Muscle of arm (tissue), 12 donors: ENCODE measurements around the gene RPL13A. TPM values are rescaled to one million over a fixed set of nuclear protein-coding genes. Genes with fewer than 3 reads are reported as not detected.

Experiments
- DNase-seq: peaks from one replicate; pipeline ENCODE4 v3.0.0-alpha.2; 2013
- polyA plus RNA-seq, 12 donors: library from polyadenylated mRNA; unstranded; fragments of 120-200 nt; gene quantifications; one replicate each; pipeline ENCODE4 v1.2.1, GENCODE V29; 2013; ENCODE audit not compliant: insufficient read length in 12 of 12

The RPL13A gene
- polyA plus RNA-seq, 12 donors = 824 to 4,594 (median 3,921) TPM

- no peak for DNase-seq
Observed at GRCh38 chr19:49538643-49539042, 51.2 kb downstream of the RPL13A start.

GRCh38 chr19:49539192-49539952 lies 52.0 kb downstream of the RPL13A start:
- no peak for DNase-seq

Other genes starting within 250 kb of the RPL13A start
- 1 to 10 TPM in 8 of 12 donors, under 1 TPM in 2, not detected in 2; 0.72 to 2.1 (median 1.7) TPM for gene SLC6A16, start 162.4 kb upstream of the RPL13A start, polyA plus RNA-seq
- gene CD37, start 152.2 kb upstream of the RPL13A start, polyA plus RNA-seq = 10 to 100 TPM in 10 of 12 donors, 1 to 10 TPM in 1, not detected in 1; 6.8 to 29.3 (median 18.5) TPM
- gene TEAD2, start 125.2 kb upstream of the RPL13A start, polyA plus RNA-seq = 100 to 1,000 TPM in 2 of 12 donors, 10 to 100 TPM in 9, not detected in 1; 46.6 to 107 (median 62.5) TPM
- 1 to 10 TPM in 9 of 12 donors, under 1 TPM in 1, not detected in 2; 0.89 to 3.6 (median 1.6) TPM for gene DKKL1, start 123.7 kb upstream of the RPL13A start, polyA plus RNA-seq
- gene KASH5, start 99.4 kb upstream of the RPL13A start, polyA plus RNA-seq = under 1 TPM in 1 of 12 donors, not detected in 11; 0.26 TPM
- not detected for gene PTH2, start 64.2 kb upstream of the RPL13A start, polyA plus RNA-seq
- gene GFY, start 62.2 kb upstream of the RPL13A start, polyA plus RNA-seq = under 1 TPM in 1 of 12 donors, not detected in 11; 0.13 TPM
- gene SLC17A7, start 46.1 kb upstream of the RPL13A start, polyA plus RNA-seq = 1 to 10 TPM in 6 of 12 donors, under 1 TPM in 4, not detected in 2; 0.68 to 1.8 (median 1.1) TPM
- gene PIH1D1, start 35.8 kb upstream of the RPL13A start, polyA plus RNA-seq = 10 to 100 TPM in 11 of 12 donors, not detected in 1; 31.0 to 56.8 (median 38.9) TPM
- 10 to 100 TPM in 4 of 12 donors, 1 to 10 TPM in 7, not detected in 1; 7.3 to 19.4 (median 9.1) TPM for gene ALDH16A1, start 34.4 kb upstream of the RPL13A start, polyA plus RNA-seq
- gene FLT3LG, start 13.4 kb upstream of the RPL13A start, polyA plus RNA-seq = 1 to 10 TPM in 10 of 12 donors, not detected in 2; 1.8 to 8.7 (median 2.7) TPM
- gene RPS11, start 8.8 kb downstream of the RPL13A start, polyA plus RNA-seq = 1,000 to 10,000 TPM in 11 of 12 donors, not detected in 1; 2,121 to 3,613 (median 3,007) TPM
- 100 to 1,000 TPM in 11 of 12 donors, not detected in 1; 117 to 198 (median 164) TPM for gene FCGRT, start 25.1 kb downstream of the RPL13A start, polyA plus RNA-seq
- 100 to 1,000 TPM in 1 of 12 donors, 10 to 100 TPM in 10, not detected in 1; 34.9 to 102 (median 45.9) TPM for gene RCN3, start 40.4 kb downstream of the RPL13A start, polyA plus RNA-seq
- 10 to 100 TPM in 11 of 12 donors, not detected in 1; 25.7 to 60.7 (median 52.9) TPM for gene NOSIP, start 92.9 kb downstream of the RPL13A start, polyA plus RNA-seq
- 1 to 10 TPM in 3 of 12 donors, under 1 TPM in 7, not detected in 2; 0.17 to 3.1 (median 0.61) TPM for gene PRRG2, start 93.7 kb downstream of the RPL13A start, polyA plus RNA-seq
- 10 to 100 TPM in 11 of 12 donors, not detected in 1; 11.6 to 25.6 (median 14.3) TPM for gene PRR12, start 103.6 kb downstream of the RPL13A start, polyA plus RNA-seq
- gene RRAS, start 152.5 kb downstream of the RPL13A start, polyA plus RNA-seq = 10 to 100 TPM in 11 of 12 donors, not detected in 1; 24.2 to 56.9 (median 28.4) TPM
- 10 to 100 TPM in 11 of 12 donors, not detected in 1; 15.6 to 44.2 (median 23.6) TPM for gene SCAF1, start 154.6 kb downstream of the RPL13A start, polyA plus RNA-seq
- gene IRF3, start 178.2 kb downstream of the RPL13A start, polyA plus RNA-seq = 10 to 100 TPM in 11 of 12 donors, not detected in 1; 26.2 to 59.4 (median 30.9) TPM
- gene BCL2L12, start 178.3 kb downstream of the RPL13A start, polyA plus RNA-seq = 10 to 100 TPM in 11 of 12 donors, not detected in 1; 19.7 to 31.1 (median 25.5) TPM
- gene PRMT1, start 189.7 kb downstream of the RPL13A start, polyA plus RNA-seq = 100 to 1,000 TPM in 11 of 12 donors, not detected in 1; 158 to 200 (median 173) TPM
- gene ADM5, start 202.0 kb downstream of the RPL13A start, polyA plus RNA-seq = 1 to 10 TPM in 6 of 12 donors, under 1 TPM in 4, not detected in 2; 0.78 to 1.5 (median 1.1) TPM
- 10 to 100 TPM in 5 of 12 donors, 1 to 10 TPM in 5, not detected in 2; 5.6 to 14.2 (median 9.9) TPM for gene CPT1C, start 203.5 kb downstream of the RPL13A start, polyA plus RNA-seq